ENCODE measurements around the gene FERD3L.
A peak's percentile ranks its signal among the peaks of the same experiment; 100 is the strongest.
"Not testable (repeated sequence)": the region's sequence is repeated elsewhere in the genome, so short reads cannot be mapped to it uniquely, and the experiment has no call there.

Gene FERD3L

GRCh38 chr7:19144661-19145433, at the start of gene FERD3L:
Gene FERD3L (minus strand): TSS chr7:19145421. CDS start chr7:19145362, 59 bp downstream.
- H3K4me1 ChIP-seq (ENCODE audit: control insufficient read depth, insufficient read depth, low read length): peaks cover 11% of the 10 kb centered on the region
- no peaks in the 10 kb centered on the region for H3K36me3 ChIP-seq (ENCODE audit: control insufficient read depth, insufficient read depth, low read length)
- peaks cover 76% of the 10 kb centered on the region for H3K27me3 ChIP-seq (ENCODE audit: control insufficient read depth, insufficient read depth, low read length)
- H3K9ac ChIP-seq (ENCODE audit: low read depth, low read length): no peak within 1 kb of the TSS
- H3K4me3 ChIP-seq (ENCODE audit: low read depth, low read length): peak within 1 kb of the TSS; percentile 55
- no peaks in the 10 kb centered on the region for H3K9me3 ChIP-seq (ENCODE audit: control insufficient read depth, insufficient read depth, low read length)

GRCh38 chr7:19194417-19194816, 49.2 kb upstream of the FERD3L start:
- Histone ChIP-seq H3K27me3 (ENCODE audit: control insufficient read depth, insufficient read depth, low read length) (peaks cover 13% of the 10 kb centered on the region), H3K4me3 (ENCODE audit: low read depth, low read length) (peak overlapping the region; percentile 43)
- not testable (repeated sequence) for H3K36me3 ChIP-seq (ENCODE audit: control insufficient read depth, insufficient read depth, low read length); H3K9me3 ChIP-seq (ENCODE audit: control insufficient read depth, insufficient read depth, low read length); H3K4me1 ChIP-seq (ENCODE audit: control insufficient read depth, insufficient read depth, low read length); H3K9ac ChIP-seq (ENCODE audit: low read depth, low read length)

DNA sequence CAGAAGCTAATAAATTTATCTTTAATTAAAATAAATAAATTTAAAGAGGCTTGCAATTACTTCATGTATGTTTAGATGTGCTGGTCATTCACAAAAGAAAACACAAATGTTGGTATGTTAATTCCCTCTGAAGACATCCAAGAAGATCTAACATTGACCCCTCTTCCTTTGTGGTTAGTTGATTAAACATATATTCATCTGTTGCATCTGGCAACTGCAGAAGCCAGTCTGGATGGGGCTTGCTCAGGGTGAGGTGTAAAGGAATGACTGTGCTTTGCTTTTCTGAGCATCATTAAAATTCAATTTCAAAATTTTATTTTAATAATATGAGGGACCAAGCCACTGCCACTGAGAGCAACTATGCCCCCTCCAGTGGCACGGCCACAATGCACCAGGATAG, 36.4 kb upstream of the FERD3L start:
- Histone ChIP-seq H3K9ac (ENCODE audit: low read depth, low read length) (no peak overlapping the region), H3K27me3 (ENCODE audit: control insufficient read depth, insufficient read depth, low read length) (no peaks in the 10 kb centered on the region), H3K4me3 (ENCODE audit: low read depth, low read length) (no peak overlapping the region), H3K9me3 (ENCODE audit: control insufficient read depth, insufficient read depth, low read length) (no peaks in the 10 kb centered on the region), H3K4me1 (ENCODE audit: control insufficient read depth, insufficient read depth, low read length) (no peaks in the 10 kb centered on the region), H3K36me3 (ENCODE audit: control insufficient read depth, insufficient read depth, low read length) (no peaks in the 10 kb centered on the region)

DNA sequence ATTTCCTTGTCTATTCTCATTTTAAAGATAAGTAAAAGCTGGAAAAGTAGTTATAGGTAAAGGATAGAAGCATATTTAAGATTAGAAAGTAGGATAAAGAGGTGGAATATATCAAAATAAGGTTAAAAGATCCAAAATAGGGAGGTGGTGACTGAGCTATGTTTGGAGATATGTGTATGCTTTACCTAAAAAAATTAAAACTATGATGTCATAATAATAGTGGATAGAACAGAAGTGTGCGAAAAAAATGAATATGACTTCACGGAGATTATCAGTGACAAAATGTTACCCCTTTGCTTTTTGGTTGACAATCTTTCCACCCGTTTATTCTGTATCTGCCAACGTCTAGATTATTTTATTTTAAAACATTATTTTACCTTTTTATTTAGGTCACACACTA, 33.4 kb upstream of the FERD3L start:
- no peaks in the 10 kb centered on the region for H3K9me3 ChIP-seq (ENCODE audit: control insufficient read depth, insufficient read depth, low read length)
- peaks cover 5% of the 10 kb centered on the region for H3K4me1 ChIP-seq (ENCODE audit: control insufficient read depth, insufficient read depth, low read length)
- H3K27me3 ChIP-seq (ENCODE audit: control insufficient read depth, insufficient read depth, low read length): no peaks in the 10 kb centered on the region
- H3K36me3 ChIP-seq (ENCODE audit: control insufficient read depth, insufficient read depth, low read length): no peaks in the 10 kb centered on the region
- no peak overlapping the region for H3K4me3 ChIP-seq (ENCODE audit: low read depth, low read length)
- H3K9ac ChIP-seq (ENCODE audit: low read depth, low read length): no peak overlapping the region

DNA sequence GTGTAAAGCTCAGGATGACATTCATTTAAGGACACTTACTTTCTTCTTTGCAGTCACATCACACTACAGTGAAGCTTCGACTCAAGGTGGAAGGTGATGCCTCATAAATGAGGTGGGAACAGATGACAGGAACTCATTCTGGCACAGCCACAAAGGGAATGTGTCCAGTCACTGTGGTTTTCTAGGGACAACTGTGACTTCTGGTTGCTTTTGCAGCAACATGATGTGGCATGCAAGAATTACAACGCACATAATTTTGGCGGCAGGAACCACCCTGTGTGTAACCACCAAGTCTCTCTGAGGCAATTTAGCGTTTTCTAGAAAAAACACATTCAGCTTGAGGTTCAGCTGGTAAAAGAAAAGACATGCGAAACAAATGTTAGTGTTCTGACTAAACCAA, 32.0 kb upstream of the FERD3L start:
- no peaks in the 10 kb centered on the region for H3K27me3 ChIP-seq (ENCODE audit: control insufficient read depth, insufficient read depth, low read length)
- no peak overlapping the region for H3K9ac ChIP-seq (ENCODE audit: low read depth, low read length)
- H3K36me3 ChIP-seq (ENCODE audit: control insufficient read depth, insufficient read depth, low read length): no peaks in the 10 kb centered on the region
- H3K9me3 ChIP-seq (ENCODE audit: control insufficient read depth, insufficient read depth, low read length): no peaks in the 10 kb centered on the region
- peaks cover 5% of the 10 kb centered on the region for H3K4me1 ChIP-seq (ENCODE audit: control insufficient read depth, insufficient read depth, low read length)
- no peak overlapping the region for H3K4me3 ChIP-seq (ENCODE audit: low read depth, low read length)

DNA sequence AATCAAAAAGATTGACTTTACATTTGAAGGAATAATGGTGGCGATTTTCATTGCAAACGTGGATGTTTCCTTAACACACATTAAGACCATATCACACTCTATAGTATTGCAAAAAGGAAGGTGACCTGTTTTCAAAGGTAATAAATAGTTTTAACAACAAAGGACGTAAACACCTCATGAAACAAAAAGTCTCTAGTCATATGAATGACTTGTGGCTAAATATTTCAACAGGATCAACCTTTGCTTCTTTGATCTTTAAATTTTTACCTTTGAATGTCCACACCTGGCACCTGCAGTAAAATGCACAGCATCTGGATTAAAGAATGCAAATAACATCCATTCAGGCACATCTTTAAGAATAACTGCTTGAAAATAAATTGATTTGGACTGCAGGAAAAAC, 30.0 kb upstream of the FERD3L start:
- Histone ChIP-seq H3K36me3 (ENCODE audit: control insufficient read depth, insufficient read depth, low read length) (no peaks in the 10 kb centered on the region), H3K4me1 (ENCODE audit: control insufficient read depth, insufficient read depth, low read length) (peaks cover 5% of the 10 kb centered on the region), H3K9me3 (ENCODE audit: control insufficient read depth, insufficient read depth, low read length) (no peaks in the 10 kb centered on the region), H3K9ac (ENCODE audit: low read depth, low read length) (no peak overlapping the region), H3K4me3 (ENCODE audit: low read depth, low read length) (no peak overlapping the region), H3K27me3 (ENCODE audit: control insufficient read depth, insufficient read depth, low read length) (no peaks in the 10 kb centered on the region)

DNA sequence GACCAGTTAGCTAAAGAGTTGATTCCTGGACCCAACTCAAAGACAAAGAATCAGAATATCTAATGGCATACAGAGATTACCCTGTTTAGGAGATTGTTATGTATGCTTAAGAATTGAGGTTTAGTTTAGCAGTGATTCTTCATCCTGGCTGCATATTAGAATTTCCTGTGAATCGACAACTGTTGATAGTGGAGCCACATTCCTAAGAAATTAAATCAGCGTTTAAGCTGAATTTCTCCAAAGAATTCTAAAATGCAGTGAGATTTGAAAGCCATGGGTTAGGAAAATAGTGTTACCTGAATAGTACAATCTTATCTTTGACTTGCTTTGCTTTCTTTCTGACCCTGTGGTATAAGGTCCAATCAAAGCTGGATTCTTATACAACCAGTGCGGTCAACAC, 16.4 kb upstream of the FERD3L start:
- no peaks in the 10 kb centered on the region for H3K27me3 ChIP-seq (ENCODE audit: control insufficient read depth, insufficient read depth, low read length)
- no peak overlapping the region for H3K9ac ChIP-seq (ENCODE audit: low read depth, low read length)
- H3K36me3 ChIP-seq (ENCODE audit: control insufficient read depth, insufficient read depth, low read length): no peaks in the 10 kb centered on the region
- H3K4me3 ChIP-seq (ENCODE audit: low read depth, low read length): no peak overlapping the region
- no peaks in the 10 kb centered on the region for H3K4me1 ChIP-seq (ENCODE audit: control insufficient read depth, insufficient read depth, low read length)
- no peaks in the 10 kb centered on the region for H3K9me3 ChIP-seq (ENCODE audit: control insufficient read depth, insufficient read depth, low read length)

GRCh38 chr7:19146699-19147098, 1.5 kb upstream of the FERD3L start:
- Histone ChIP-seq H3K9ac (ENCODE audit: low read depth, low read length) (no peak overlapping the region), H3K4me3 (ENCODE audit: low read depth, low read length) (no peak overlapping the region), H3K4me1 (ENCODE audit: control insufficient read depth, insufficient read depth, low read length) (peaks cover 11% of the 10 kb centered on the region), H3K27me3 (ENCODE audit: control insufficient read depth, insufficient read depth, low read length) (peaks cover 58% of the 10 kb centered on the region), H3K9me3 (ENCODE audit: control insufficient read depth, insufficient read depth, low read length) (no peaks in the 10 kb centered on the region), H3K36me3 (ENCODE audit: control insufficient read depth, insufficient read depth, low read length) (no peaks in the 10 kb centered on the region)

- peak overlapping the region; percentile 55 for H3K4me3 ChIP-seq (ENCODE audit: low read depth, low read length)
- H3K9ac ChIP-seq (ENCODE audit: low read depth, low read length): no peak overlapping the region
- H3K27me3 ChIP-seq (ENCODE audit: control insufficient read depth, insufficient read depth, low read length): peaks cover 69% of the 10 kb centered on the region
Observed at GRCh38 chr7:19145434-19146115, 354 bp upstream of the FERD3L start.

DNA sequence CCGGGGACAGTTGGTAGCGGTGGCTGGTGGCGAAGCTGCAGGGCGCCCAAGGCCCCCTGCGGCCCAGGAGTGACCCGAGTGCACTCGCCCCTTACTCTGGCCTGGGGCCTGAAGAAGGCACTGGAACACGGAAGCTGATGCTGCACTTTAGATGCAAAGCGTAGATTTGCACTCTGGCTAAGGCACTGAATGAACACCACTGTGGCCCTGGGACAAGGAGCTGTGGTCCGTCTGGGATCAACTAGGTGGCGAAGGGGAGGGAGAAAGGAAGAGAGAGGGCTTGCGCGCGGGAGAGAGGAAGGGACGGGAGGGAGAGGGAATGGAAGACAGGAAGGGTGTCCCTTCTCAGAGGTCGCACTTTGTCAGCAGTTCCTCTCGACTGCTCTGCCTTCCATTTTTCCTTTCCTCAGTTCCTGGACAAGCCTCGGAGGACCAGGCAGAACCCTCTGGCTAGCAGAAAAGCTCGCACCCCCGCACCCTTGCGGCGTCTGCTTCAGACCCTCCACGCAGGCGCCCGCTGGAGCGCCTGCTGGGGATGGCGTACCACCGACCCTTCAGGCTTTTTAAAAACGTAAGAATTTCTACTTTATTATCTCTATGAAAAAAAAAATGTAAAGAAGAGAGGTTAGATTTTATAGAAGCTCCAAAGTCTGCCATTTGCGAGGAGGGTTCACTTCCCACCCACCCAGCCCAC, 1.2 kb downstream of the FERD3L start:
- Histone ChIP-seq H3K4me1 (ENCODE audit: control insufficient read depth, insufficient read depth, low read length) (peaks cover 11% of the 10 kb centered on the region), H3K36me3 (ENCODE audit: control insufficient read depth, insufficient read depth, low read length) (no peaks in the 10 kb centered on the region), H3K9me3 (ENCODE audit: control insufficient read depth, insufficient read depth, low read length) (no peaks in the 10 kb centered on the region), H3K9ac (ENCODE audit: low read depth, low read length) (no peak overlapping the region), H3K4me3 (ENCODE audit: low read depth, low read length) (peak overlapping the region; percentile 55), H3K27me3 (ENCODE audit: control insufficient read depth, insufficient read depth, low read length) (peaks cover 85% of the 10 kb centered on the region)

More at GRCh38 chr7:19145434-19146115, 354 bp upstream of the FERD3L start:
- Histone ChIP-seq H3K4me1 (ENCODE audit: control insufficient read depth, insufficient read depth, low read length) (peaks cover 11% of the 10 kb centered on the region), H3K9me3 (ENCODE audit: control insufficient read depth, insufficient read depth, low read length) (no peaks in the 10 kb centered on the region), H3K36me3 (ENCODE audit: control insufficient read depth, insufficient read depth, low read length) (no peaks in the 10 kb centered on the region)

GRCh38 chr7:19139706-19140327, 5.4 kb downstream of the FERD3L start:
- Histone ChIP-seq H3K4me1 (ENCODE audit: control insufficient read depth, insufficient read depth, low read length) (no peaks in the 10 kb centered on the region), H3K4me3 (ENCODE audit: low read depth, low read length) (no peak overlapping the region), H3K9me3 (ENCODE audit: control insufficient read depth, insufficient read depth, low read length) (no peaks in the 10 kb centered on the region), H3K36me3 (ENCODE audit: control insufficient read depth, insufficient read depth, low read length) (no peaks in the 10 kb centered on the region), H3K27me3 (ENCODE audit: control insufficient read depth, insufficient read depth, low read length) (peaks cover 58% of the 10 kb centered on the region), H3K9ac (ENCODE audit: low read depth, low read length) (no peak overlapping the region)
